GM19238 (cell line): Measurements from ENCODE around the gene RASA3.

Experiments used
- DNase-seq: peaks from one replicate; pipeline ENCODE4 v3.0.0; 2011; ENCODE audit warnings: low spot score; ENCODE audit not compliant: insufficient read length

Gene RASA3

GRCh38 chr13:114056205-114057013, 76.0 kb downstream of the RASA3 start:
- no peak for DNase-seq

- no peak for DNase-seq
These were observed 76.7 kb downstream of the RASA3 start for GRCh38 chr13:114055766-114056165.

DNA sequence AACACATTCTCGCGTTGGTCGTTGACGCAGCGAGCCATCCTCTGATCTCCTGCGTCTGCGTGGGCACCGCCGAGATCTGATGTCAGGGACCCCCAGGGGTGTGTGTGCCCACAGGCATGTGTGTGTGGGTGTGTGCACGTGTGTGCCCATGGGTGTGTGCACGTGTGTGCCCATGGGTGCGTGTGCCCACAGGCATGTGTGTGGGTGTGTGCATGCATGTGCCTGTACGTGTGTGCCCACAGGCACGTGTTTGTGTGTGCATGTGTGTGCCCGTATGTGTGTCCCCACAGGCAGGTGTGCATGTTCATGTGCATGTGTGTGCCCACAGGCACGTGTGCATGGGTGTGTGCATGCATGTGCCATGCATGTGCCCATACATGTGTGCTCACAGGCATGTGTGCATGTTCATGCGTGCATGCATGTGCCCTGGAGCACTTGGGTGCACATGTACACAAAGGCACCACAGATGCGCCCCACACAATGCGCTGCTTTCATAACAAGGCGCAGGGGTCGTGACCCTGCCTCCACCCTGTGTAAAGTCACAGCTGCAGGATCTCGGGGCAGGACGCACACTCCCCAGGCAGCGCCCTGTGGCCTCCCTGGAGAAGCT, 77.5 kb downstream of the RASA3 start:
- no peak for DNase-seq

DNA sequence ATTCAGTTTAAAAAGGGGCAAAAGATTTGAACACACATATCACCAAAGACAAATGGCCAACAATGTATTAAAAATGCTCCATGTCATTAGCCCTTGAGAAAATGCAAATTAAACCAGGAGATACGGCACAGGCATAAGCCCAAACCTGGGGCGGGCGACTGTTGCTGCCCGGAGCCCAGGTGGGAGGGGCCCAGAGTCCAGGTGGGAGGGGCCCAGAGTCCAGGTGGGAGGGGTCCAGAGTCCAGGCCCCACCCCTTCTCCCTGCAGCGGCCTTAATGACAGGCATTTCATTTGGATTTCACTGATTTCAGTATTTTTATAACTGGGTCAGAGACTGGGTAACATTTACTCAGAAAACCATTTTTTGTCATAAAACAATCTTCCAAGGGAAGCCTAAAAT, 78.2 kb downstream of the RASA3 start:
- DNase-seq, result no peak

DNA sequence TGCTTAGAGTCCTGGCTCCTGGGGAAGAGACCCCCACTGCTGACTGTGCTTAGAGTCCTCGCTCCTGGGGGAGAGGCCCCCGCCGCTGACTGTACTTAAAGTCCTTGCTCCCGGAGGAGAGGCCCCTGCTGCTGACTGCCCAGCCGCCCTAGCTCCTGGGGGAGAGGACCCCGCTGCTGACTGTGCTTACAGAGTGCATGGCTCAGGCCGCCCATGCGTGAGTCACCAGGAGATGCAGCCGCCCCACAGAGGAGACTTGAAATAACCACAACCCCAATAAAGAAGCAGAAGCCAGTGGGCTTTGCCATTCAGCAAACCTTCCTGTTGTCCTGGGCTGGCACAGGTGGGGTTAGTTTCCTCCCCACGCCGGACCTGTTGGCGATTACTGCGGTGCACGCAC, 79.4 kb downstream of the RASA3 start:
- no peak for DNase-seq

DNA sequence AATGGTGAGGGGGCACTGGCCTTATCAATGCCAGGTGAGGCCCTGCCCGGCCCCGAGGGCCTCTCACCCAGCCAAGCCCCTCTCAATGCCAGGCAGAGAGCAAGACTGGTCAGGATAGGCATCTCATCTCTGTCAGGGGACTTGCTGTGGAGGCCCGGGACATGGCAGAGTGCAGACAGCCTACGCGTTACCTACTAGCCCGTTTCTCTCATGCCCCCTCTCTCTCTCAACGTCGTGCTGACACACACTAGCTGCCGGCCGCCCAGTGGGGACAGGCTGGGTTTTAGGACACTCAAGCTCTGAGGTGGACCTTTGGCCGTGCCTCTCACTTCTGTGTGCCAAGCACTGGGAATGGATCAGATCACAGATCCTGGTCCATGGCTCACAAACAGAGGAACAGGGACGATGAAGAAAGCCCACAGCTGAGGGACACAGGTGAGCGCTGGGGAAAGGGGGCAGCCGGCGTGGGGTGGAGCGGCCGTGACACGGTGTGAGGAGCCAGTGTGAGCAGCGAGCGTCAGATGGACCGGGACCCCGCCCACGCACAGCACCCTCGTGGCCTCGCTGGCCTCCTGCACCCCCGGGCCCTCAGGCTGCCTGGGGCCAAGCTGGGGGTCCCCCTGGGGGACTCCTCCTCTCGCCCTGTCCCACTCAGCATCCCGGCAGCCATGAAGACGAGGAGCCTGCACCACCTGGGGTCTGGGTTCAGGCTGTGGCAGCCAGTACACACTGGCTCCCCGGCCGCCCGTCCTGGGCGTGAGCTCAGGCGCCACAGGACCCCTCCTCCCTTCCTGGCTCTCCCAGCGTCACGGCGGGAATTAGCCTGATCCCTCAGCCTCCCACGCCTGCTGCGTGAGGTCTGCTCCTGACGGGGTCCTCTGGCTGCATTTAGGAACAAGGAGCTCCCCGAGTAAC, 81.6 kb downstream of the RASA3 start:
- no peak for DNase-seq

- no peak for DNase-seq
These were observed 82.8 kb downstream of the RASA3 start for GRCh38 chr13:114049626-114050101.

DNA sequence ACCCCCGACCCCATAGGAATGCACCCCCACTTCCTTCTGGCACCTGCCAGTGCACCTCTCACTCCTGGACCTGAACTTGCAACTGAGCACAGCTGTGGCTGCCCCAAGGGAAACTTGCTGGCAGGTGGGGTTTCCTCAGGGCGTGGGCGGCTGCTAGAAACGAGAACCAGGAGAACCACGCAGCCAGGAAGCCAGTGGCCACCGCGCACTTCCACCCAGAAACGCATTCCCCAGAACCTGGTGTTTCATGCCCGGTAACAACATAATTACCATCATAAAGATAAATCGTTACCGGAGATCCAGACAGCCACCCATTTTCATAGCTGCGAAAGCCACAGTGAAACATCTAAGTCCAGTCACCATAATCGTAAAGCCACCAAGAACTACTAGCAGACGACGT, 83.4 kb downstream of the RASA3 start:
- peak; percentile 52 for DNase-seq

DNA sequence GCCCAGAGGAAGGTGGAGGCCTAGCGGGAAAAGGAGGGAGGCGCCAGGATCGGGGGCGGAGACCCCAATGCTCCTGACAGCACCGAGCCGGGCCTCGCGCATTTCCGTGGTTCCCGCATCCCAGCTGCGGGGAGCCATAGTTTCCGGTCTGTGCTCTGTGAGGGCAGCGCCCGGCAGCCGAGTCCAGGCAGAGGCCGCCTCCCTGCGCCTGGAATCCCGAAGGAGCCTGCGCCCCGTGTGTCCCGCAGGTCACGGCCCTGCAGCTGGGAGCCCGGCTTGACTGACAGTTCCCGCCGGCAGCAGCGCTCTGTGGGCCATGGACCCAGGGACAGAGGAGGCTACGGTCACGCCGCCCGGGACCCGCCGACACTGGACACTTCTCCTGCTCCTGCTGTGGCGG, 84.0 kb downstream of the RASA3 start:
- no peak for DNase-seq

DNA sequence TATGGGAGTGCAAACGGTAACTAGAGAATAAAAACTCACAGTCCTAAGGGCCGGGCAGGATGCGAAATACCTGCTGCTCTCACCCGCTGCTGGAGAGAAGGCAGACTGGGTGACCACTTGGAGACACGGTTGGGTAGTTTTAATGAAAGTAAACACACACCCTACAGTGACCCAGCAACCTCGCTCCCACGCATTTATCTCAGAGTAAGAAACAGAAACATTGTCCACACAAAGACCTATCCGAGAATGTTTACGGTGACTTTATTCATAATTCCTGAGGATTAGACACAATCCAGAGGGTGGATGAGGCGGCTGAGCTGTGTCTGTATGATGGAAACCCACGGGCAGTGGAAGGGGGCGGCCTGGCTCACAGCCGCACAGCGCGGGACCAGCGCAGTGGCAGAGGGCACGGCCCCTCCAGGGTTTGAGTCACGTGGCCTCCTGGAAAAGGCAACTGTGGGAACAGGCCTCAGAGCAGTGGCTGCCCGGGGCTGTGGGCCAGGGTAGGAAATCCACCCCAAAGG, 85.0 kb downstream of the RASA3 start:
- DNase-seq, result no peak

- no peak for DNase-seq
These were observed 85.9 kb downstream of the RASA3 start for GRCh38 chr13:114046431-114046975.

DNA sequence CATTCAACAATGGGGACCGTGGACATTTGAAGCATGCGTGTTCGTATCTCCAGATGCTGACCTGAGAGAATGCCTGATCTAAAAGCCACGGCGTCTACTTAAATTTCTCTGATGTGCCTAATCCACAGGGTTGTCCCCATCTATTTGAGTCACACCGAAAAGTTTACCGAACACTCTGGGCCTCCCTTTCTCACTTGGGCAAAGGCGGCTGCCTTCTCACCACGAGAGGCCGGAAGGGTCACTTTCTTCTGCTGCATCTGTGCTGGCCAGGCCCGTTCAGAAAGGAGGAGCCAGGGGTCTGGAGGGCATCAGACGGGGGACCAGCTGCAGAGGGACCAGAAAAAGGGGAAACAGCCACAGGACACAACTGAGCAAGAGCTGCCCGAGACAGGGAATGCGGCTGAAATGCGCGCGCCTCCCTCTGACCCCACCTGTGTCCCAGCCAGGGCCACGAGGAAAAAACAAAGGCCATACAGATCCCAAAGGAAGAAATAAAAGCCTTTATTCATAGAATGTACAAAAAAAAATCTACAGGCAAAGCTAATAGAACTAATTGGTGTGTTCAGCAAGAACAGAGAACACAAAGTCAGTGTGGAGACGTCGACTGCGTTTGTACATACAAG, 87.2 kb downstream of the RASA3 start:
- DNase-seq, result no peak

DNA sequence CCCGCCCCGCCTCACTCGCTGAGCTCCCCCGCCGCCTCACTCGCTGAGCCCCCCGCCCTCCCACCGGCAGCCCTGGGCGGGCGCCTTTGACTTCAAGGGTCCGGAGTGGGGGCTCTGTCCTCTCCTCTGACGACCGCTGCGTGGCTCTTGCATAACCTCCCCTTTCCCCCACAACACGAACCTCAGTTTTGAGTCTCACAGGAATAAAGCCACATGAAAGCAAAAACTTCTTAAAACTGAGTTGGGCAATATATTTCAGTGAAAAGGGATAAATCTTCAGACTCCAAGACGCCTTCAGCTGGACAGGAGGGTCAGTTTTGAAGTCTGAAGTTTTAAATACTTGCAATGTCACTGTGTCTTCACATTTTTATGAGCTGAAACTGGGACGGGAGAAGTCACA, 87.9 kb downstream of the RASA3 start:
- no peak for DNase-seq

- no peak for DNase-seq
These were observed 88.9 kb downstream of the RASA3 start for GRCh38 chr13:114043421-114044053.

DNA sequence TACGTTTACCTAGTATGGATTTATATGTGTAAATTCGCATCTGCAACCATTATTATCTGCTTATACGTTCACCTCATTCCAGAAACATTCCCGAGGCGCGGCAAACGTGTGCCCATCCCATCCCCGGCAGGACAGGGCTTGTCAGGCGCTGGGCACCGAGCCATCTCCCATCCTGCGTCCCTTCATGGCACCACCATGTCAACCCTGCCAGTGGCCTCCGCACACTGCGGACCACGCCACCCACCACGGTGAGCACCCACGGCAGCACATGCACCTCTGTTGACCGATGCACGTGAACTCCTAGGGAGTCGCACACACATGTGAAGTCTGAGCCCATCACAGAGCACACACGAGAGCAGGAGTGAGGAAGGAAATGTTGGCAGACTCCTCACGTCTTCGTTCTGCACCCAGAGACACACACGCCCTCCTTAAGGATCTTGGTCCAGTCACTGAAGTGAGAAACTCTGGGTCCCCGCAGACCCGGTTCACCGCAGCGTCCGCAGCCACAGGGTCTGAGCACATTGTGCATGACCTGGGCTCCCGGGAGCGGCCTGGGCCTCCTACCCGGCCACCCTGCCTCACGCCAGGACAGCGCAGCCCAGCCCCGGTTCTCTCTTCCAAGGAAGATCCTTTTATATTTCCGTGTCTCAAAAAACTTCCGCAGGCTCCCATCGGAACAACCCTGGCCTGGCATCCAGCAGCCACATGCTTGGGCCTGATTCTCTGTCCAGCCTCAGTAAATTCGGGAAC, 90.2 kb downstream of the RASA3 start:
- DNase-seq, result no peak

DNA sequence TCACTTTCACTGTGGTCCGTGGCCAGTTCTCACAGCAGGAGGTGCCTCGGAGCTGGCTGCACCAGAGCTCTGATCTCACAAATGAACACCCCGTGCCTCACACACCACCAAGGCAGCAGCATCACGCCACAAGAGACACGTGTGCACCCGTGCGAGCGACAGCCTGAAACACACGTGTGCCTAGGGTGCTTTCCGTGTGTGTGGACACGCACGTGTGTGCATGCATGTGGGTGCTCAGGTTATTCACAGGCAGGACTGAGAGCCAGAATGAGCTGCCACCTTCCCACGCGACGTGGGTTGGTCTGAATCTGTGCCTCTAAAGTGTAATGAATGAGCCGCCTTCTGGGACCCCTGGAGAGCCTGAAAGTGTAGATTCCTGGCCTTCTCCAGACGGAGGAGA, 90.9 kb downstream of the RASA3 start:
- DNase-seq, result no peak

DNA sequence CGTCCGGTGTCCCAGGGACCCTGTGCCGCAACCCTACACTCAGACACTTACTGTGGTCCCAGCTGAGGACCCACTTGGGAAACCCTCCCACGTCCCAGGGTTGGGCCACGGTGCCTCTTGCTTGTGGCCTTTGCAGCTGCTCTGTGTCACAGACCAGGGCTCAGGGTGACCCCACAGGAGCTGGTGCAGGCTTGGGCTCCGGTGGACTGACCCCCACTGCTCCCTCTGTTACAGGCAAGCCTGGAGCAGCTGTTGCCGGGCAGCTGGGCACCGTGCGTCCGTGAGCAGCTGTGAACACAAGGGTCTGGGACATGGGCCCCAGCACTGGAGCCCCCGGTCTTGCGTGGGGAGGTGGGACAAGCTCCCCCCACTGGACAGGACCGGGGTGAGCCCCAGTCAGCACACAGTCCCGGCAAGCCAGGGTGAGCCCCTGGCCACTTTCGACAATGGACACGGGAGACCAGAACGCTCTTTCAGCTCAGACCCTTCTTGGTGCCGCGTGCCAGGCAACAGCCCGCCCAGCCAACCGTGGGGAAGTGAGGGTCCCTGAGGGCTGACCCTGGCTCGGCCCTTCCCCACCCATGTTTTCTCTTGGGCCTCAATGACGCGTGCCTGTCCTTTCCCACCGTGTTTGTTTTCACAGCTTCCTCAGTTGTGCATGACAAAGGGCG, 92.8 kb downstream of the RASA3 start:
- DNase-seq, result no peak

DNA sequence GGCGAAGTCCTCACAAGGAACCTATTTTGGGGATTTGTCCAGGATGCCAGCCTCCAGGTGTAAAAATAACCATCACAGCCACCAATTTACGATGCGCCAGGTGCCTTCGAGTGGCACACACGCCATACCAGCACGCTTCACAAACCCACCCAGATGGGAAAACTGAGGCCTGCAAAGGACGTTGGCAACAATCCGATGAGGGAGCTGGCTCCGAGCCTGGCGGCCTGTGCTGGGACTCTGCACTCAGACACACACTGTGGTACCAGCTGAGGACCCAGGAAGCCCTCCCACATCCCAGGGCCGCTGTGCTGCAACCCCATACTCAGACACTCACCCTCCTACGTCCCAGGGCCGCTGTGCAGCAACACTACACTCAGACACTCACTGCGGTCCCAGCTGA, 93.5 kb downstream of the RASA3 start:
- no peak for DNase-seq

DNA sequence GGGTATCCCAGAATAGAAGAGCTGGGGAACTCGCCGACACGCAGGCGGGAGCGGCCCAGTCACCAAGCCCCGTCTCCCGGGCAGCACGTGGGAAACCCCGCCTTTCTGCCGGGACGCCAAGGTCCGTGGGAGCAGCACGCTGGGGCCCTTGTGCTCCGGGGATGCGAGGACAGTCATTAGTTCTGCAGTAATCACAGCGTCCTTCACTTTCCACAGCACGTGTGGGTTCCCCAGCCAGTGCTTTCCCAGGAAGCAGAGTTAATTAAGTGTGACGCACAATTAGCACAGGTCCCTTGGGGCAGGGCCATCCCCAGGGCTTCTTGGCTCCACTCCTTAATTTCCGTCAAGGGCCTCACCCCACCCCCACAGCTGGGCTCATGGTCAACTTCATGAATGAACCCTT, 94.2 kb downstream of the RASA3 start:
- DNase-seq, result no peak
